GM19467 (cell line): ENCODE results near the gene ANKS3.

Experiments
- ATAC-seq: cut with Tn5 transposase; IDR thresholded peaks from one replicate; pipeline ENCODE4 v1.9.1; 2021; ENCODE audit warnings: mild to moderate bottlenecking, moderate library complexity; ENCODE audit not compliant: unreplicated experiment

ANKS3 gene, protein sequence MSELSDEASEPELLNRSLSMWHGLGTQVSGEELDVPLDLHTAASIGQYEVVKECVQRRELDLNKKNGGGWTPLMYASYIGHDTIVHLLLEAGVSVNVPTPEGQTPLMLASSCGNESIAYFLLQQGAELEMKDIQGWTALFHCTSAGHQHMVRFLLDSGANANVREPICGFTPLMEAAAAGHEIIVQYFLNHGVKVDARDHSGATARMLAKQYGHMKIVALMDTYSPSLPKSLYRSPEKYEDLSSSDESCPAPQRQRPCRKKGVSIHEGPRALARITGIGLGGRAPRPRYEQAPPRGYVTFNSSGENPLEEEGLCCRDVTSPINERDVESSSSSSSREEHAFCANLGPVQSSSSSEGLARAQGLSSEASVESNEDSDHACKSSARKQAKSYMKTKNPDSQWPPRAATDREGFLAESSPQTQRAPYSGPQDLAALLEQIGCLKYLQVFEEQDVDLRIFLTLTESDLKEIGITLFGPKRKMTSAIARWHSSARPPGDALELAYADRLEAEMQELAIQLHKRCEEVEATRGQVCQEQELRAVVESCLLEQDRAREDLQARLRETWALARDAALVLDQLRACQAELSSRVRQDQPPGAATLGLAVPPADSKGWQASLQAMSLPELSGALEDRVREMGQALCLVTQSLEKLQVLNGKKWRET

DNA sequence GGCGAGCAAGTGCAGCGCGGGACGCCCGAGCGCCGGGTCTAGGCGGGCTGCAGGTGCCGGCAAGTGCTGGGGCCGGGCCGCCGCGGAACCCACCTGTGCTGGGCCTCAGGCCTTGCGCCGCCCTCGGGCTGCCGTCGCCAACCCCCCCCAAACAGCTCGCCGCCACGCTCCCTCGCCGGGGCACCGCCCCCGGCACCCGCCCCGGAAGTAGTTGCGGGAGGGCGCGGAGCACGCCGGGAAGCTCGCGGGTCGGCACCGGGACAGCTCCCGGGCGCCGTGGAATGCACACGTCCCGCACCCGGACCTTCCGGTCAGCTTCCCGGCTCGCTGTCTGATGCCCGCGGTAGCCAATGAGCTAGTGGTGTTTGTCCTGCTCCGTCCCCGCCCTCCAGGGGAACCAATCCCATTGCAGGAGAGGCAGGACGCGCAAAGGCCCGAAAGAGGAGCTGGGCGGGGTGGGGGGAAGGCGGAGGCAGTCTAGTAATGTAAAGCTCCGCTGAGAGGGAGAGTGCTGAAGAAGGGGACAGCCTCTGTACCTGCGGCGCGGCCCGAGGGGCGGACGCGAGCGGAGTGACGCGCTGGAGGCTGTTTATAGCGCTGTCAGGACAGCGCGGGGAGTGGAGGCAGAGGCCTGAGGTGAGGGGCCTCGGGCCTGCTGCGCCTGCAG lies at the start of gene ANKS3, which contains the start of gene DNAAF8:
Gene ANKS3, minus strand, starts transcription at position 209 of the 667 bp plus-strand sequence. CDS start 4,122 bp downstream, outside the sequence.
Gene DNAAF8, plus strand, starts transcription at position 475 of the 667 bp plus-strand sequence. CDS start 1,978 bp downstream, outside the sequence.
- ATAC-seq, result peak; percentile 77

DNA sequence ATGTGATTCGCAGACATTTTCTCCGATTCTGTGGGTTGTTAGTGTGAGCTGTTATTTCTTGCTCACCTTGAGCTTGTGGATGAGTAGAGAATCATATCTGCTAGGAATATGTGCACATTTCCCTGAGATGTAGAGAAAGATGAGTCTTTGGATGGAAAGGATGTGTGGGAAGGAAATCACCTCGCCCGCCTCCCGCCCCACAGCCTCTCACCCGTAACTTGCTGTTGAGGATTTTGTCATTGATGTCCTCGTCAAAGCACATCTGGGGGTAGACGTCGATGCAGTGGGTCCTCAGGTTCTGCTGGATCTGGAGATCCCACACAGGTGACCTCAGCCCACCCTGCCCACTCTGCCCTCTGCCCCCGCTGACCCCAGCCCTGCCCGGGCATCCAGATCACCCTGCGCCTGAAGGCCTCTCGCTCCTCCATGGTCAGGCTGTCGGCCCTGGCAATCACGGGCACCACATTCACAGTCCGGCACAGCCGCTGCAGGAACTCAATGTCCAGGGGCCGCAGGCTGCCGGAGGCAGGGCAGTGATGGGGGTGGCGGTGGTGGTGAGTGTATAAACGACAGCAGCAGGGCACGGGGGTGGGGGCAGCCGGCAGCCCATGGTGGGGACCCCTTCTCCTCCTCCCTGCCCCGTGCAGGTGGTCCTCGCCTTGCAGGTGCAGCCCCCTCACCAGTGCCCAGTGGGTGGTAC lies 49.3 kb upstream of the ANKS3 start:
- no peak for ATAC-seq

DNA sequence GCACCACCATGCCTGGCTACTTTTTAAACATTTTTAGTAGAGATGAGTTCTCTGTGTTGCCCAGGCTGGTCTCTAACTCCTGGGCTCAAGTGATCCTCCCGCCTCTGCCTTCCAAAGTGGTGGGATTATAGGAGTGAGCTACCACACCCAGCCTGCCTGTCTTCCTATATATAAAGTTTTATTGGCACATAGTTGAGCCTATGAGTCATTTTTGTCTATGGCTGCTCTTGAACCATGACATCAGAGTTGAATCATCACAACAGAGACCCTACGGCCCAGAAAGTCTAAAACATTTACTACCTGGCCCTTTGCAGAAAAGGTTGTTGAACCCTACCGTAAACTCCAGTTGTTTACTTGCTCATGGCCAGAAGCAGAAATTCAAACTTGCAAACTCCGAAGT lies 46.2 kb upstream of the ANKS3 start:
- ATAC-seq, result no peak

DNA sequence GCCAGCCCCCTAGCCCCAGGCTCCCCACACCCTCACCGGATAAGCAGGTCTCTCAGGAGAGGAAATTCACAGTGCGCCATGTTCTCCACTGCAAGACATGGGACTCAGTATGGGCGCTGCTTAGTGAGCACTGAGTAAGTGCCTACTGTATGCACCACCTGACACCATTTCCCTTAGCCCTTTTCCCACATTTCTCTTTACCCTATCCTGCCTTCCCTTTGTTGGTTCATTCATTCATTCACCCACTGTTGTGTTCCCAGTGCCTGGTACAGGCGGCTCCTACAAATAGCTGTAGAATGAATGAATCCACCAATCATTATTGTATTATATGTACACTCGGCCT lies 44.0 kb upstream of the ANKS3 start:
- ATAC-seq, result no peak

DNA sequence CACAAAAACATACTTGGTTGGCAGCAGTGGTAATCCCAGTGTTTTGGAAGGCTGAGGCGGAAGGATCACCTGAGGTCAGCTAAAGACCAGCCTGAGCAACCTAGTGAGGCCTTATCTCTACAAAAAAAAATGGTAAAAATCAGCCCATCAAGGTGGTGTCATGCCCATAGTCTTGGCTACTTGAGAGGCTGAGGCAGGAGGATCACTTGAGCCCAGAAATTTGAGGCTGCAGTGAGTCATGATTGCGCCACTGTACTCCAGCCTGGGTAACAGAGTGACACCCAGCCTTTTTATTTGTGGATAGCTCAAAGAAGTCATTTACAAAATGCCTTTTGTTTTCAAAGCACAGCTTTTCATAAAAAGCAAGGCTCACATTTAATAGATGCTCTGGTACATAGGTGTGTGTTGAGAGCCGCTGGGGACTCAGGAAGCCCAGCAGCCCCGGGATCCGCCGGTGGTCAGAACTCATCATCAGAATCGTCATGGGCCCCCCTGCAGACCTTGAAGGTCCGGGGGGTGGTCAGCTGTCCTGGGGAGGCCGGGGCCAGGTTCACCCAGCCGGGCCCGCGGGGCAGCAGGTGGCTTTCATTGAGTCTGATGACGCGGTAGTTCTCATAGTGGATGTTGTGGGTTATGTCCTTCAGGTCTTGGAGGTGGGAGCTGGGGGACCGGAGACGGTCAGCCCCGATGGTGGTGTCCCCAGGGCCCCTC lies 43.4 kb upstream of the ANKS3 start:
- ATAC-seq, result no peak

DNA sequence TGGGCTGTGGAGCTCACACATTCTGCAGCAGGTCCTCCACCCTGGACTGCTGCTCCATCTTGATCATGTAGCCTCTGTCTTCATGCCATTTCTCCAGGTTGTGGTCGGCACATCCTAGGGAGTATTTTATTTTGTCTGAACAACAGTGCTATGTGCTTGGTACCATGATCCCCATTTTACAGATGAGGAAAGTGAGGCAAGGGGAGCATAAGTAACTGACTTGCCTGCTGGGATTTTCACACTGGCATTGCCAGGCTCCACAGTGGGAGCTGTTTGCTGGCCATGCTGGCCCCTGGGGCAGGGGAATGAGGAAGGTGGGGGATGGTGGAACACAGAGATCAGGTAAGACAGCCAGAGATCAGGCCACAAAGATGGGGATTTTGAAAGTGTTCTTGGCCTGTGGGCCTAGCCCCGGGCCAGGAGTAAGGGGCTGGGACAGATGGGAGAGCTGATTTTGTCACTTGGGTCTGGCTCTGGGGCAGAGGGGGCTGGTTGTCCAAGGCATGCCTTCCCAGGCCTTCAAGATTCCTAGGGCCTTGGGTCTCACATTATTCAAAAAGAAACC lies 42.2 kb upstream of the ANKS3 start:
- no peak for ATAC-seq

DNA sequence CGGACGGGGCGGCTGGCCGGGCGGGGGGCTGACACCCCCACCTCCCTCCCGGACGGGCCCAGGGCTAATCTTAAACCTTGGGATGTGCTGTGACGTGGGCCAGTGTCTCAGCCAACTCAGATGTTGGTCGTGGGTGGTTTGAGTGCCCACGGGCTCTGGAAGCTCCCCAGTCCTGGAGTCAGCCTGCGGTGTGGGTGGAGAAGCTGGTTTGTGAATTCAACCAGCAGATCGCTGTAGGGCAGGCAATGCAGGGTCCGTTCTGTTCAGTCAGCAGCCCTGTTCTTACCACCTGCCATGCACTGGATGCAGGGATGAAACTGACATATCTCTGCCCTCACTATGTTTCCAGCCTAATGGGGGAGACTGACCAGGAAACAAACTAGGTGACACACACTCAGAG lies 40.9 kb upstream of the ANKS3 start:
- ATAC-seq, result no peak

DNA sequence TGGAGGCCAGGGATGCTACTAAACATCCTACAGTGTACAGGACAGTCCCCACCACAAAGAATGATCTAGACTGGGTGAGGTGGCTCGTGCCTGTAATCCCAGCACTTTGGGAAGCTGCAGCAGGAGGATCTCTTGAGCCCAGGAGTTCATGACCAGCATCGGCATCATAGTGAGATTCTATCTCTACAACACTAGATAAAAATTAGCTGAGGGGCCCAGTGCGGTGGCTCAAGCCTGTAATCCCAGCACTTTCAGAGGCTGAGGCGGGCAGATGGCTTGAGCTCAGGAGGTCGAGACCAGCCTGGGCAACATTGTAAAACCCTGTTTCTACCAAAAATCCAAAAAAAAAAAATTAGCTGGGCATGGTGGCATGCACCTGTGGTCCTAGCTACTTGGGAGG lies 38.3 kb upstream of the ANKS3 start:
- no peak for ATAC-seq

DNA sequence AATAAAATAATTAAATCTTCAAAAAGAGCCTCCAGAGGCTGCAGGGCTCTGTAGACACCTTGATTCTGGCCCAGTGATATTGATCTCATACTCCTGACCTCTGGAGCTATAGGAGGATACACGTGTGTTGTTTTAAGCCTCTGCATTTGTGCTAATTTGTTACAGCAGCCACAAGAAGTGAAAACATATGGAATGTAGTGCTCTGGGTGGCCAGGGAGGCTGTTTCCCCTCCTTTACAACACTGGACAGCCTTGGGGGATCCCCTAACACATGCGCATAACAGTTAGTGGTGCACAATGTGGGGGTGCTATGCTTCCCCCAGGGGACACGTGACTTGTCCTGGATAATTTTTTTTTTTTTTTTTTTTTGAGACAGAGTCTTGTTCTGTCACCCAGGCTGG lies 37.6 kb upstream of the ANKS3 start:
- no peak for ATAC-seq

DNA sequence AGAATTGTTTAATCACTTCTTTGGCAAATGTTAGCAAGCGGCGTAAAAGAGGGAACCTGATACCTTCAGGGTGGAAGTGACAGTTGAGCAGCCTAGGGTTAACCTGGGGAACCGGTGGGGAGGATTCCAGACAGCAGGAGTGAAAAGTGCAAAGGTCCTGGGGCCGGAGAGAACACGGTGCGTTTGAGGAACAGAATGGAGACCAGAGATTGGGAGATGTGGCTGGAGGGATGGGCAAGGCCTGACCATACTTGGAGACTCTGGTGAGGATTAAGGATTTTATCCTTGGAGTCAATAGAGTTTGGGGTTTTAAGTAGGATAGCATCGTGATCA lies 35.2 kb upstream of the ANKS3 start:
- ATAC-seq, result no peak

DNA sequence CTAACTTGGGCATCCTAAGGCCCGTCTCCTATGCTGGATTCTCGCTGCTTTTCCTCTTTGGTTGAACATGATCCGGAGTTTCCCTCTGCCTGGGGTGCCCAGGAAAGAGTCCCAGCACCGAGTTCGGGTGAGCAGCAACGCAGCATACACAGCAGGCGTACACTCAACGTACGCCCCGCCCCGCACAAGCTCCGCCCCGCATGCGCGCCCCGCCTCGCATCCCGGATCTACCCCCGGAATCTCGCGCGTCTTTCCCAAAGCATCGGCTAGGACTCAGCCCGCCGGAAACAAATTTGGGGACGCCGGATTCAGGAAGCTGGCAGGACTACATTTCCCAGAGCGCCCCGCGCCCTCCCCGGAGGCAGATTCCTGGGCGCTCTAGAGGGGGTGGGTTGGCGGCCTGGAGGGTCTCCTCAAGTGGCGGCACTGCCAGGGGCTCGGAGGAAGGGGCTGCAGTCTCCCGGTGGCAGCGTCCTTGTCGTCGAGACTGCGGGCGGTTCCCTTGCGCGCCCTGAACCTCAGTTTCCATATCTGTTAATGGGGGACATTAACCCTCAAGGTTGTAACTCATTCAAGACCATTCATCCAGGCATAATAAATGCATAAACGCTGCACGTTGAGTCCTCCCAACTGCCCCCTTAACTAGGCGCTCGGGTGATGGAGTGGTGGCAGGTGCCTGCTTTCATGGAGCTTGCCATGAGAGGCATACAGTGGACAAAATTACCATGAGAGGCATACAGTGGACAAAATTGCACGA lies 34.7 kb upstream of the ANKS3 start:
- peak; percentile 68 for ATAC-seq

DNA sequence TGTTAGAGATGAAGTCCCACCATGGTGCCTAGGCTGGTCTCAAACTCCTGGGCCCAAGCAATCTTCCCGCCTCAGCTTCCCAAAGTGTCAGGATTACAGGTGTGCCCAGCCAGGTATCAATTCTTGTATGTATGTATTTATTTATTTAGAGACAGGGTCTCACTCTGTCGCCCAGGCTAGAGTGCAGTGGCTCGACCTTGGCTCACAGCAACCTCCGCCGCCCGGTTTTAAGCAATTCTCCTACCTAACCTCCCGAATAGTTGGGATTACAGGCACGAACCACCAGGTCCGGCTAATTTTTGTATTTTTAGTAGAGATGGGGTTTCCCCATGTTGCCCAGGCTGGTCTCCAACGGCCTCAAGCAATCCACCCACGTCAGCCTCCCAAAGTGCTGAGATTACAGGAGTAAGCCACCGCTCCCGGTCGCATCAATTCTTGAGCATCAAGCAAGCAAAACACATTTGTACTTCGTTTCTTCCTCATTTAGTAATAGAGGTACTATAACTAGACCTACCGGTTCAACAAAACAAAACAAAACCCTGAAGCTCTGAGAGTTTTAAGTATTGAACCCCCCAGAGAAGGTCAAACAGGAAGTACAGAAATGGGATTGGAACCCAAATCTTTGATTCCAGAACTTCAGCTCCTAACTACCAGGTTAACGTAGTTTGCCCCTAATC lies 33.9 kb upstream of the ANKS3 start:
- no peak for ATAC-seq

DNA sequence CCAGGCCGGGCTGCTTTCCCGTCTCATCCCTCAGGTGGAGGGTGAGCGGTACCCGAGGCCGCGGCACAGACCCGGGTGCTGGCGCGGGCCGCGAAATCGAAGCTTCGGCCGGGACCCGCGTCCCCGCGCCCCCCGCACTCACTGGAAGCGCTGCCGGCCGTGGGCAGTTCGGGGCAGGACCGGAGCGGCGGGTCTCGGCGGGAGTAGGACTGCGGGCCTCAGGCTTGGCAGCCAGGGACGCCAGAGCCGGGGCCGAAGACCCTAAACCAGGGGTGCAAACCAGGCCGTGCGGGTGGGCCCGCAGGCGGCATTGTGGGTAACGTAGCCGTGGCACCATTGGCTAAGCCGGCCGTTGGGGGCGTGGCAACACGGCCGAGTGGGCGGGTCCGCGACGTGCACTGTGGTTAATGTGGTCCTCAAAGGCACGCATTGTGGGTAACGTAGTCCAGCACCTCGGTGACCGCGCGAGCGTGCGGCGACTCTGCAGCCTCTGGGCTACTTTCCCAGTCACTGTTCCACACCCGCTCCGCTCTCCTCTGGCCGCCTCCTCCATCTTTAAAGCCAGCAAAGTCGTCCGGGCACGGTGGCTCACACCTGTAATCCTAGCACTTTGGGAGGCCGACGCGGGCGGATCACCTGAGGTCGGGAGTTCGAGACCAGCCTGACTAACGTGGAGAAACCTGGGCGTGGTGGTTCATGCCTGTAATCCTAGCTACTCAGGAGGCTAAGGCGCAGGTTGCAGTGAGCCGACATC lies 33.0 kb upstream of the ANKS3 start, which contains the start of gene ZNF500:
Gene ZNF500, minus strand, starts transcription at position 288 of the 754 bp plus-strand sequence. CDS start 1,184 bp downstream, outside the sequence.
- peak; percentile 81 for ATAC-seq

DNA sequence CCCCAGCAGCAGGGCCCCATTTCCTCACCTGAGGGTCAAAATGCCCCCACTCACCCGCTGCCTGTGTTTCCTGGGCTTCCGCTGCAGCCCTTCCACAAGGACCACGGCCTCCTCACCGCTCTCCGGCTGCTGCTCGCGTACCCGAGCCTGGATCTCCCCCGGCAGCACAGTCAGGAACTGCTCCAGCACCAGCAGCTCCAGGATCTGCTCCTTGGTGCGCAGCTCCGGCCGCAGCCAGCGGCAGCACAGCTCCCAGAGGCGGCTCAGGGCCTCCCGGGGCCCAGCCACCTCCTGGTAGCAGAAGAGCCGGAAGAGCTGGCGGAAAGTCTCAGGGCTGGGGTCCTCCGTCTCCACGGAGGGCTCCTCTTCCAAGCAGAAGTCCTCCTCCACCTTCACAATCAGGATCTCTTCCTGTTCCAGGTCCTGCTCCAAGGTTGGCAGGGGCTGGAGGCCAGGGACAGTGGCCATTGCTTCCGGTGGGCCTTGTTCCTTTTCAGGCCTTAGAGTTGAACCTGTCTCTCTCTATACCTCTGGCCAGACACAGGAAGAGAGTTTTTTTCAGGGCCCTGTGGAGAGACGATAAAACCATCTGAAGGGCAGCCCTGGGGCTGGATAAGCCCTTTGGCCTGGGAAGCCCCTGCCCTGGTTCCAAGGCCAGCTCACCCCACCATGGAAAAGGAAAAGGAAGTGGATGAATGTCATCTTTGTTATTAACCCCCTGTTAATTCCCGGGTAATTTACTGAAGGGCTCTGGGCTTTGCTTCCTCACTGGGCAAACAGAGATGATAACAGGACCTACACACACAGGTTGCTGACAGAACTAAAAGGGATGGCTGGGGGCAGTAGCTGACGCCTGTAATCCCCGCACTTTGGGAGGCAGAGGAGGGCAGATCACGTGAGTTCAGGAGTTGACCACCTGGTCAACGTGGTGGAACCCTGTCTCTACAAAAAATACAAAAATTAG lies 31.7 kb upstream of the ANKS3 start:
- no peak for ATAC-seq

DNA sequence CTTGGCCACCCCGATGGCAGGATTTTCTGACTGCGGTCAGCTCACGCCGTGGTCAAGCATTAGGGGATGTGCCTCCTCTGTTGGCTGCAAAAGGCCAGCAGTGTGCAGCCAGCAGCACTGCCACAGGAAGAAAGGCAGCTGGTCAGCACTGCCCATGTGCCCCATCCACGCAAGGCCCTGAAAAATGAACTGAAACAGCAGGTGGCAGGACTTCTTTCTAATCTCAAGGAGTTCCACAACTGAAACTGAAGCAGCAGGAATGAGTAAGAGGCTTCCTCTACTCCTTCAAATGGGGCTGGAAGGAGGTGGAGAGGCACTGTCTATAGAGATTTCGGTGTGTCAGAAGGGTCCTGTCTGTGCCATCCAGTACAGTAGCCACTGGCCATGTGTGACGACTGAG lies 29.7 kb upstream of the ANKS3 start:
- ATAC-seq, result no peak

DNA sequence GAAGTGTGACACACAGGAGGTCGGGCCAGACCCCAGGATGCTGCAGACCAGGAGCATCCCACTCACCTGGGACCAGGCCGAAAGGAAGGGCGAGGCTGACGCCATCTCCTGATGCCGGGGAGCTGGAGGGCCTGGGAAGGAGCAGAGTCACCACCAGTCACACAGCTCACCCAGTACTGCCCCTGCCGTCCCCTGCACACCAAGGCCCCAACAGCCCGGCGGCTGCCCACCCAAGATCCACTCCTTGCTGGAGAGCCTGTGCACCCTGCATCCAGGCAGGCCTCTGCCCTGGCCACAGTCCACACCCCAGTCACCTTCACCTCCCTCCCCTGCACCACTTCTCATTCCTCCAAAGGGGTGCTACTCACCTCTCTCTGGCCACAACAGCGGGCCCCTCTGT lies 28.1 kb upstream of the ANKS3 start:
- ATAC-seq, result no peak

DNA sequence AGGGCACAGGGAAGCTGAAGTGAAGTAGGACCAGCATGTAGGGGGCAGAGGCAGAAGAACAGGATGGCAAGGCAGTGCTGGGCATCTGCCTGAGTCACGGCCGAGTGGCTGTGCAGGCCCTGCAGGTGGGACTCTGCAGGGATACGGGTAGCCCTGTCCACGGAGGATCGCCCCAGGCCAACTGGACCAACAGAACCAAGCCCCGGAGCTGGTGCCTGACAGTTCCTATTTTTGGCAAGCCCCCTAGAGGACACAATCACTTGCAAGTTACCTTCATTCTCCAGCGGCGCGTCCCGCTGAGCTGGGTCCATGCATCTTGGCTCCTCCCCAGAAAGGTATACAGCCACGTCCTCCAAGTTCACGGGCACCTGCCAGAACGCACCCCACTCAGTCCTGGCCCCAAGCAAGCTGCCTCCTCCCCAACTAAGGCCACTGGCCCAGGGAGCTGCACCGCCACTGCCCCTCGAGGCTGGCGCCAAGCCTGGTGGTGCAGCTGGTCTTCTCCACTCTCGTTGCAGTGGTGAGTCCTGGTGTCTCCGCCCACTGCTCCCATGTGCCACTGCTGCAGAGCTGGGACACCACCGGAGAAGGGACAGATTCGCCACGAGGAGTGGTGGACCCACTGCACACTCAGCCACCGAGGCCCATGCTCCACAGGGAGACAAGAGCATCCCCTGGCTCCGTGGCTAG lies 26.3 kb upstream of the ANKS3 start:
- ATAC-seq, result no peak
